ENCODE data around the gene GHDC. TPM values are rescaled to one million over a fixed set of nuclear protein-coding genes. Genes with fewer than 3 reads are reported as not detected.
"Not testable (repeated sequence)": the region's sequence is repeated elsewhere in the genome, so short reads cannot be mapped to it uniquely, and the experiment has no call there.

Gene GHDC
- total RNA-seq, 1 donor from 2014 or later = 14.3 TPM

DNA sequence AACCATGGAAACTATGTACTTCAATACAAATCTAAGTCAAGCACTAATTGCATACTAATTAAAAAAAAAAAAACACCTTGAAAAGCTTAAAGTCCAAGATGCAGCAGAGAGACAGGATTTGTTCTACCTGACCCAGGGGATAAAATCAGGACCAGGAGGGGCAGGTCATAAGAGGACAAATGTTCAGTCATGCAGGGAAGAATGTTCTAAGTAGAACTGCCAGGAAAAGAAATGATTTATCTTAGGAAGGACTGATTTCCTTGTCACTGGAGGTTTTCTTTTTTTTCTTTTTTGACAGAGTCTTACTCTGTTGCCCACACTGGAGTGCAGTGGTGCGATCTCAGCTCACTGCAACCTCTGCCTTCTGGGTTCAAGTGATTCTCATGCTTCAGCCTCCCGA is 9.1 kb upstream of the GHDC start:
- DNase-seq (ENCODE audit: extremely low read depth, low read depth, low spot score) = no peak

- DNase-seq (ENCODE audit: extremely low read depth, low read depth, low spot score) = no peak
These were observed 8.4 kb upstream of the GHDC start for GRCh38 chr17:42202696-42203095.

- DNase-seq (ENCODE audit: extremely low read depth, low read depth, low spot score) = no peak
These were observed 7.9 kb upstream of the GHDC start for GRCh38 chr17:42202159-42202558.

DNA sequence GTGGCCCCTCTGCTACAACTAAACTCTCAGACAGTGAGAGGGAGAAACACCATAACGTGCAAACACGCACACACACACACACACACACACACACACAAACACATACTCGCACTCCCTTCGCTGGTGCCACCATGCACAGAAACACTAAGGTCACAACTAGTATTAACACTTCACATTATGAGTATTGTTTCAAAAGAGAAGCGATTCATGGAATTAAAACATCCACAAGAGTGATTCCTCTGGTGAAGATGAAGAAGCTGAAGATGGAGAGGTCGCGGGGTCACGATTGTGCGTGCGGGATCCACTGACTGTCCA is 7.1 kb upstream of the GHDC start:
- DNase-seq (ENCODE audit: extremely low read depth, low read depth, low spot score) = no peak

DNA sequence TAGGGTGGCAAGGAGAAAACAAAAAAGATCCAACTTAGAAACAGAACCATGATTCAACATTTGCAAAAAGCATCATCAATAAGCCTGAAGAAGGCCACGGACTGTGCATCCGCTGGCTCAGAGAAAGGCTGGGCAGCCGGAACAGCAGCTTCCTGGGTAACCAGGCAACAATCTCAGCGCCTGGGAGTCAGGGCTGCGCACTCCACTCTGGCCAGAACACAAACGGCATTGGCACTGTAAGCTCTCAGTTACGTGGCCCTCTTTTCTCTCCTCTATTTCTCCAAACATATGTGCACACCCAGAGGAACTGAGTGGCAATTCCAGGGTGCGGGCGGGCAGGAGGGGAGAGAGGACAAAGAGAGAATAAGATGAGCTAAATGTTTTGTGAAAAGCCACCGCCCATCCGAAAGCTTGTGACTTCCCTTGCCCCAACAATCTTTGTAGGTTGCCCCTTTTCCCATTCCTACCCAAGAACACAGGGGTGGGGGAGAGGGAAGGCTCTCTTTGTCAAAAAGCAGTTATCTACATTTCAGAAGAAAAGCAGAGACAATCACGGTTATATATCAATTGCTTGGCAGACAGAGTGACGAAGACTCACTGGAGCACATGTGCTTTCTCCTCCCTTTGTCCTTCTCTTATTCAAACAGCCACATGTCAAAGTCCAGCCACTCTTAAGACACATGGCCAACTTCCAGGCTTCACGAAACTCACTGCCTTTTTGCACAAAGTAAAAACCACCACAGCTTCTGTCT is 6.6 kb upstream of the GHDC start:
- DNase-seq (ENCODE audit: extremely low read depth, low read depth, low spot score) = no peak

DNA sequence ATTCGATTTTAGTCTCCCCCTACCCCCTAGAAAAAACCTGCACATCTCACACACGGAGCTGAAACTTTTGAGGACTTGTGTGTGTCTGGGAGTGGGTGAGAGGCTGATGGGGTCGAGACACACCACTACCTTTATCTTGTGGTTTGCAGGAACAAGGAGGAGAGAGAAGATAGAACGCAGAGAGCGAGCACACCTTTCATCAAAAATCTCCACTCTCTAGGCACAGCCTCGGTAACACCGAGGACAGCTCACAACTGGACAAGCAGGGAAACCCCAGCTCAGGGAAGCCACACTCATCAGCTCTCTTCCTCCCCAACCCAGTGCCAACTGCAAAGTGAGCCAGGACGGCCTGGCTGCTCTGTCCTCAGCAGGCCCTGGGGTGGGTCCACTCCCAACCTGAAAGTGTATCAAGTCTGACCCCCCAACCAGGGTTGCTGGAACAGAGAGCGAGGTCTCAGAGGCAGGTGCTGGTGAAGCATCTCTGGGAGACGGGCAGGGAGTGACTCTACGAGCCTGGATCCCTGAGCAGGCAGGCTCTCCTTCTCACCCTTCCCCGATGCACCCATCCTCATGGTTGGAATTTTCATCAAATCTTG is 5.2 kb upstream of the GHDC start:
- DNase-seq (ENCODE audit: extremely low read depth, low read depth, low spot score) = no peak

DNA sequence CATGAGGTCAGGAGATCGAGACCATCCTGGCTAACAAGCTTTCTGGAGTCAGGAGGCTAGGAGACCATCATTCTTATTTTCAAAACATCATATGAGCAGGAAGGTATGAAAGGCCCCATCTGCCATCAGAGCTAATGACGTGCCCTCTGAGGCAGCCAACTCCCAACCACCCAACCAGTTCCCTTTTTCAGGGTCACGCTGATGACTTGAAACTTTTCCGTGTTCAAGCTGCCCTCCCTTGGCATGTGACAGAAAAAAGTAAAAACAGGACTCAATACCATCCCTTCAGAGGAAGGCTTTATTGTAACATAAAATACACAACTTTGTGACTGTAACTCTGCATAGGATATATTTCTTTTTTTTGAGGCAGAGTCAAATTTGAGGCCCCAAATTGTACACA is 4.6 kb upstream of the GHDC start:
- DNase-seq (ENCODE audit: extremely low read depth, low read depth, low spot score) = no peak

GRCh38 chr17:42197564-42198156 is 3.4 kb upstream of the GHDC start:
- no peak for DNase-seq (ENCODE audit: extremely low read depth, low read depth, low spot score)

DNA sequence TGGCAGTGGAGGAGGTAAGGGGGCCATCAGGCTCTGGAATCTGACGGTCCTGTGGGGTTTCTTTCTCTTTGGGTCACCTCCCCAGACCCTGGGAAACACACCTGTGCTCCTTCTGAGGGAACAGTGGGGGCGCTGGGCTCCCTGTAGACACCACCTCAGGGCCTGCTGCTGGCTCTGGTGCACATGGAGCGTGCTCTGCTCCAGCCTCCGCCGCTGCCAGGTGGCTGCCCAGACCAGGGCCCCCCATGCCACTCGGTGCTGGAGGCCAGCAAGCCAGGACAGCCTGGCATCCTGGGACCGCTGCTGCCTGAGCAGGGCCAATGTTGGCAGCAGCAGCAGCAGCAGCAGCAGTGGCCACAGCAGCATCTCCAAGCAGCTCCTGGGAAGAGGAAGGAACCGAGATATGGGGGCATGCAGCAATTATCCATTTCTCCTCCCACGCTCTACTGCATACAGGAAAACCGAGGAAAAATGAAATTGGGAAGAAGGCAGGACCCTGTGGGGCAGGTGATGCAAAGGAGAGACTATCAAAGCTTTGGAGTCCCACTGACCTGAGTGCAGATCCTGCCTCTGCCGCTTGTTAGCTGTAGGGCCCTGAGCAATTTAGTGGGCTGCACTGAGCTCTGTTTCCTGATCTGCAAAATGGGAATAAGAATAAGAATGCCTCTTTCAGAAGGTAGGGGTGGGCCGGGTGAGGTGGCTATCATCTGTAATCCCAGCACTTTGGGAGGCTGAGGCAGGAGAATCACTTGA is 902 bp downstream of the GHDC start:
- DNase-seq (ENCODE audit: extremely low read depth, low read depth, low spot score) = no peak

DNA sequence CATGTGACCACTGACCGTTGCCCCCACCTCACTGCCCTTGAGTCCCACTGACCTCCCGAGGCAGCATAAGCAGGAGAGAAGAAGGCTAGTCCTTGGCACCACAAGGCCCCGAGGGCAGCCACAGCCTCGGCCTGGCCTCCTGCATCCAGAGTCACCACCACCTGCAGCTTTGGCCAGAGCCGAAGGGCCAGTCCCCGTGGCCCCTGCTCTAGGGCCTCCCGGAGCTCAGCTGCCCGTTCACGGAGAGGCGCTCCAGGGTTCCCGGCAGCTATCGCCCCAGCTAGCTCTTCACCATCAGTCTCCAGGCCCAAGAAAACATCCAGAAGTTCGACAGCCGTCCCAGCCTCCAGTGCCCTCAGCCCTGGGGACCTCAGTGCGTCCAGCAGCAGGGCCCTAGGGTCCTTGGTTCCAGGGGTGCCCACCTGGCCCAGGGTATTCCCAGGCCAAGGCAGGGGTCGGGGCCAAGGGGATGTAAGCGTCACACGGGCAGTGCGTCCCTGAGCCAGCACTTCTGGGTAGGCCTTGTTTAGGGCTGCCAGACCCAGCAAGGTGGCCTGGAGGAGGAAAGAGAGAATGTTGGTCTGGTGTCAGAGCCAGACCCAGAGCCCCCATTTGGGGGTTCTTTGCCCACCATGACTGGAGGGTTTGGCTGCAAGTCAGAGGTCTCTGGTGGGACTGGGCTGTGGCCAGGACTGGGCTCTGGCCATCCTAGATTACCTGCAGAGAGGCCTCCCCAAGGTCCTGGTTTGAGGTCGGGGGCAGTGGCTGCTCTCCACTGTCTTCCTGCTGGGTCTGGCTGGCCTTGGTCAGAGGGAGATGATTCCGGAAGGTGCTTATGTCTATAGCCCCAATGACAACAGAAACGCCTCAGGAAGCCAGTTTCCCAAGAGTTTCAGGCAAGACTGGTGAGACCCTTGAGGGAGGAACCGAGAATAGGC is 1.8 kb downstream of the GHDC start:
- DNase-seq (ENCODE audit: extremely low read depth, low read depth, low spot score) = no peak

- DNase-seq (ENCODE audit: extremely low read depth, low read depth, low spot score) = no peak
These were observed 3.1 kb downstream of the GHDC start for GRCh38 chr17:42191275-42191608.

GRCh38 chr17:42190491-42191274 is 3.6 kb downstream of the GHDC start:
- DNase-seq (ENCODE audit: extremely low read depth, low read depth, low spot score) = no peak

DNA sequence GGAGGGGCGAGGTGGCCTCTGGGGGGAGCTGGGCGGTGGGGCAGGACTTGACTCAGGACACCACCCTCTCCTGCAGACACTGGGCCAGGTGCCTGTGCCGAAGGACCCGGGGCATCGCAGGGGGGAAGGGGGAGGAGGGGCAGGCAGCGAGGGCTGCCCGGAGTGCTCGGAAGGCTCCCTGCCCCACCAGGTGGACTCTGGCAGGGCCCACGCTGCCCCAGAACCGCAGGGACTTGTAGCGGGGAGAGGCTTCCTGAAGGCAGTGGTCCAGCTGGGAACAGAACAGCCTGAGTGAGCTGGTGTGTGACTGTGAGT is 4.7 kb downstream of the GHDC start:
- no peak for DNase-seq (ENCODE audit: extremely low read depth, low read depth, low spot score)

DNA sequence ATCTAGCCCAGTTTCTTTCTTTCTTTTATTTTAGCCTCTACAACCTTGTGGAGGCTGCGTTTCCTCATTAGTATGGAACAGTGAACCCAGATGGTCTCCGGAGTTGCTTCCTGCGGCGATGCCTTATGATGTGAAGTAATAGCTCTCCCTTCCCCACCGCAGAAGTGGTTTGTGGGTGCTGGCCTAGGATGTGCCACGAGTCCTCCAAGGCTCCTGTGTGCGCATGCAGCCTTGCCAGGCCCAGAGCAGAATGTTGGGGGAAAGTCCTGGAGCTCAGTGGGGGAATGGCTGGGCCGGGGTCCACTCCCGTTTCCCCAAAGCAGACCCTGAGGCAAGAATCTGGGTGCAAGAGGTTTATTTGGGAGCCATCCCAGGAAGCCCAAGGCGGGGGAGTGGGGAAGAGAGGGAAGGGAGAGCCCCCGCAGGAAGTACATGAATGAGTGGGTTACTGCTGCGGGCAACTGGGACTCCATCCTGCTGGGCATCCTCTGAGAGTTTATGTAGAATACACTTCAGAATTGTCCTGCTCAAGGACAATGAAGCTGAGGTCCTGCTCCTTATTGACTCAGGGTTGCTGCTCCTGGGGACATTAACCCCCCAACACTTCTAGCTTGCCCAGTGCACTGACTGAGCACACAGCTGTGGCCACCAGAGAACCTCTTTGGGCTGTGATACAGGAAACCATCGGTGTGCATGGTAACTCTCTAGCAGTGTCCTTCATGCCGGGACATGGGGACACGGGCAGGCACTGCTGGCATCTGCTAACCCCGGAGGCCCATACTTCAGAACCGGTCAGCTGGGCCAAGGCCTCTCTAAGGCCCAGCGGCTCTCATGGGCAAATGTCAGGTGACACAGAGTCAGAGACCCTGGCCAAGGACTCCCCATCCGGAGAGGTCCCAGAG is 5.3 kb downstream of the GHDC start:
- no peak for DNase-seq (ENCODE audit: extremely low read depth, low read depth, low spot score)

DNA sequence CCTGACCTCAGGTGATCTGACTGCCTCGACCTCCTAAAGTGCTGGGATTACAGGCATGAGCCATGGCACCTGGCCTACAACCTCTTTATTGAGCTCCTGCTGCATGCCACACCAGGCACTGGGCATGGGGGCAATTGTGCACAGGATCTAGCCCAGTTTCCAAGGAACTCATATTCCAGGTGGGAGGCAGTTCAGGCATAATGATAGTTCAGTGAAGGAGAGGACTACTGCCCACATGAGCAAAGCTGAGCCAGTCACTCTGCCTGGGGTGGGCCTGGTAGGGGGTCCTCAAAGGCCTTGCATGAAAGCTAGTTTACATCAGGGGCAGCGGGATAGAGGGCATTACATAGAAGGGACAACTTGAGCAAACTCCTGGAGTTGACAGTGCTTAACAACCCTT is 6.5 kb downstream of the GHDC start:
- no peak for DNase-seq (ENCODE audit: extremely low read depth, low read depth, low spot score)

GRCh38 chr17:42186191-42186590 is 8.1 kb downstream of the GHDC start:
- not testable (repeated sequence) for DNase-seq (ENCODE audit: extremely low read depth, low read depth, low spot score)

- DNase-seq (ENCODE audit: extremely low read depth, low read depth, low spot score) = no peak
These were observed 8.7 kb downstream of the GHDC start for GRCh38 chr17:42185621-42185930.

- DNase-seq (ENCODE audit: extremely low read depth, low read depth, low spot score) = no peak
These were observed 9.3 kb downstream of the GHDC start, which contains the start of gene HCRT for GRCh38 chr17:42184713-42185620. Gene HCRT, minus strand, starts transcription at chr17:42185452. Its CDS starts 87 bp downstream, at chr17:42185365.
